Measurements from ENCODE around the gene HPCAL4. TPM values are rescaled to one million over a fixed set of nuclear protein-coding genes. Genes with fewer than 3 reads are reported as not detected.

The HPCAL4 gene
- total RNA-seq, 1 donor from 2014 or later, result 0.20 TPM

GRCh38 chr1:39681999-39682398 lies 9.2 kb downstream of the HPCAL4 start:
- Mint-ChIP-seq H3K4me3 (ENCODE audit: unreplicated experiment) (no peak overlapping the region), H3K4me1 (ENCODE audit: low read depth, unreplicated experiment) (no peaks in the 10 kb centered on the region), H3K27me3 (ENCODE audit: low read depth, unreplicated experiment) (peaks cover 85% of the 10 kb centered on the region), H3K36me3 (ENCODE audit: low read depth, unreplicated experiment) (peaks cover 6% of the 10 kb centered on the region), H3K9me3 (ENCODE audit: unreplicated experiment) (peaks cover 15% of the 10 kb centered on the region), H3K27ac (ENCODE audit: unreplicated experiment) (no peak overlapping the region)
- no peaks in the 10 kb centered on the region for H4K20me1 ChIP-seq (ENCODE audit: insufficient read depth, low read length)
- no peaks in the 10 kb centered on the region for H3K36me3 ChIP-seq (ENCODE audit: insufficient read depth, low read length)
- H3K27me3 ChIP-seq (ENCODE audit: insufficient read depth, low read length), result peaks cover 59% of the 10 kb centered on the region
- no peaks in the 10 kb centered on the region for H3K4me1 ChIP-seq (ENCODE audit: insufficient read depth, low read length)
- H2AFZ ChIP-seq (ENCODE audit: low read depth, low read length), result no peak overlapping the region
- no peaks in the 10 kb centered on the region for H3K79me2 ChIP-seq (ENCODE audit: insufficient read depth, low read length)
- FAIRE-seq (no peak), DNase-seq (ENCODE audit: low read depth) (no peak)
- H3K9me3 ChIP-seq (ENCODE audit: insufficient read depth, low read depth, low read length), result no peaks in the 10 kb centered on the region
- H3K4me2 ChIP-seq (ENCODE audit: low read length), result no peak overlapping the region
- no peak overlapping the region for H3K4me3 ChIP-seq (ENCODE audit: insufficient read depth, low read depth, low read length)
- H3K27ac ChIP-seq (ENCODE audit: low read depth, low read length), result no peak overlapping the region
- no peak for TF ChIP-seq CTCF (IDR thresholded peaks at IDR 0.05; ENCODE audit: insufficient read depth, low read depth, low read length)
- TF ChIP-seq EZH2 (IDR thresholded peaks at IDR 0.05; ENCODE audit: insufficient read depth, low read length), result no peak
- no peak overlapping the region for H3K9ac ChIP-seq (ENCODE audit: low read length)

GRCh38 chr1:39681294-39681693 lies 9.9 kb downstream of the HPCAL4 start:
- TF ChIP-seq EZH2 (IDR thresholded peaks at IDR 0.05; ENCODE audit: insufficient read depth, low read length) (no peak), CTCF (IDR thresholded peaks at IDR 0.05; ENCODE audit: insufficient read depth, low read depth, low read length) (no peak)
- H4K20me1 ChIP-seq (ENCODE audit: insufficient read depth, low read length), result no peaks in the 10 kb centered on the region

GRCh38 chr1:39680751-39681150 lies 10.5 kb downstream of the HPCAL4 start:
- no peaks in the 10 kb centered on the region for H4K20me1 ChIP-seq (ENCODE audit: insufficient read depth, low read length)
- H3K79me2 ChIP-seq (ENCODE audit: insufficient read depth, low read length), result no peaks in the 10 kb centered on the region
- Mint-ChIP-seq H3K9me3 (ENCODE audit: unreplicated experiment) (peaks cover 13% of the 10 kb centered on the region), H3K27me3 (ENCODE audit: low read depth, unreplicated experiment) (peaks cover 84% of the 10 kb centered on the region), H3K4me1 (ENCODE audit: low read depth, unreplicated experiment) (peaks cover 4% of the 10 kb centered on the region), H3K27ac (ENCODE audit: unreplicated experiment) (no peak overlapping the region), H3K4me3 (ENCODE audit: unreplicated experiment) (no peak overlapping the region), H3K36me3 (ENCODE audit: low read depth, unreplicated experiment) (peaks cover 6% of the 10 kb centered on the region)
- no peak overlapping the region for H3K27ac ChIP-seq (ENCODE audit: low read depth, low read length)
- no peak overlapping the region for H3K9ac ChIP-seq (ENCODE audit: low read length)
- no peaks in the 10 kb centered on the region for H3K4me1 ChIP-seq (ENCODE audit: insufficient read depth, low read length)
- no peak overlapping the region for H2AFZ ChIP-seq (ENCODE audit: low read depth, low read length)
- peaks cover 56% of the 10 kb centered on the region for H3K27me3 ChIP-seq (ENCODE audit: insufficient read depth, low read length)
- no peaks in the 10 kb centered on the region for H3K36me3 ChIP-seq (ENCODE audit: insufficient read depth, low read length)
- FAIRE-seq, result no peak
- DNase-seq (ENCODE audit: low read depth), result no peak
- TF ChIP-seq EZH2 (IDR thresholded peaks at IDR 0.05; ENCODE audit: insufficient read depth, low read length) (no peak), CTCF (IDR thresholded peaks at IDR 0.05; ENCODE audit: insufficient read depth, low read depth, low read length) (no peak)
- no peaks in the 10 kb centered on the region for H3K9me3 ChIP-seq (ENCODE audit: insufficient read depth, low read depth, low read length)
- H3K4me2 ChIP-seq (ENCODE audit: low read length), result no peak overlapping the region
- H3K4me3 ChIP-seq (ENCODE audit: insufficient read depth, low read depth, low read length), result no peak overlapping the region

More at GRCh38 chr1:39681294-39681693, 9.9 kb downstream of the HPCAL4 start:
- Histone ChIP-seq H3K4me2 (ENCODE audit: low read length) (no peak overlapping the region), H2AFZ (ENCODE audit: low read depth, low read length) (no peak overlapping the region), H3K9ac (ENCODE audit: low read length) (no peak overlapping the region), H3K9me3 (ENCODE audit: insufficient read depth, low read depth, low read length) (no peaks in the 10 kb centered on the region), H3K79me2 (ENCODE audit: insufficient read depth, low read length) (no peaks in the 10 kb centered on the region), H3K27me3 (ENCODE audit: insufficient read depth, low read length) (peaks cover 57% of the 10 kb centered on the region), H3K4me3 (ENCODE audit: insufficient read depth, low read depth, low read length) (no peak overlapping the region), H3K36me3 (ENCODE audit: insufficient read depth, low read length) (no peaks in the 10 kb centered on the region), H3K4me1 (ENCODE audit: insufficient read depth, low read length) (no peaks in the 10 kb centered on the region), H3K27ac (ENCODE audit: low read depth, low read length) (no peak overlapping the region)
- Mint-ChIP-seq H3K27me3 (ENCODE audit: low read depth, unreplicated experiment) (peaks cover 85% of the 10 kb centered on the region), H3K9me3 (ENCODE audit: unreplicated experiment) (peaks cover 14% of the 10 kb centered on the region), H3K36me3 (ENCODE audit: low read depth, unreplicated experiment) (peaks cover 6% of the 10 kb centered on the region), H3K27ac (ENCODE audit: unreplicated experiment) (no peak overlapping the region), H3K4me3 (ENCODE audit: unreplicated experiment) (no peak overlapping the region), H3K4me1 (ENCODE audit: low read depth, unreplicated experiment) (peaks cover 4% of the 10 kb centered on the region)
- DNase-seq (ENCODE audit: low read depth) (no peak), FAIRE-seq (no peak)

Data from astrocyte (in vitro differentiated cells and primary cell).